HG03558 (cell line): ENCODE measurements around the gene CDX1.

ENCODE experiments used
- ATAC-seq: cut with Tn5 transposase; IDR thresholded peaks from one replicate; pipeline ENCODE4 v1.9.1; 2021; ENCODE audit warnings: moderate number of reproducible peaks; ENCODE audit not compliant: unreplicated experiment; ENCODE audit errors: extremely low read depth

Gene CDX1

GRCh38 chr5:150130493-150130922 is 36.1 kb upstream of the CDX1 start:
- no peak for ATAC-seq

GRCh38 chr5:150131461-150131860 is 35.1 kb upstream of the CDX1 start:
- ATAC-seq, result no peak

- ATAC-seq, result no peak
Observed at GRCh38 chr5:150131978-150132694, 34.4 kb upstream of the CDX1 start.

GRCh38 chr5:150132740-150133139 is 33.8 kb upstream of the CDX1 start:
- no peak for ATAC-seq

- ATAC-seq, result no peak
Observed at GRCh38 chr5:150133581-150134197, 32.9 kb upstream of the CDX1 start.

GRCh38 chr5:150134198-150134588 is 32.4 kb upstream of the CDX1 start:
- no peak for ATAC-seq

GRCh38 chr5:150135557-150136304 is 30.8 kb upstream of the CDX1 start:
- ATAC-seq, result no peak

- no peak for ATAC-seq
Observed at GRCh38 chr5:150136305-150137167, 30.0 kb upstream of the CDX1 start.

GRCh38 chr5:150137168-150137957 is 29.2 kb upstream of the CDX1 start:
- ATAC-seq, result no peak

GRCh38 chr5:150137997-150138396 is 28.6 kb upstream of the CDX1 start:
- ATAC-seq, result no peak

GRCh38 chr5:150138551-150139265 is 27.9 kb upstream of the CDX1 start:
- no peak for ATAC-seq

GRCh38 chr5:150139334-150139733 is 27.2 kb upstream of the CDX1 start:
- ATAC-seq, result no peak

- ATAC-seq, result no peak
Observed at GRCh38 chr5:150140830-150141229, 25.7 kb upstream of the CDX1 start.

GRCh38 chr5:150141544-150142184 is 24.9 kb upstream of the CDX1 start:
- ATAC-seq, result no peak

- no peak for ATAC-seq
Observed at GRCh38 chr5:150142185-150142958, 24.2 kb upstream of the CDX1 start.

GRCh38 chr5:150142959-150143349 is 23.6 kb upstream of the CDX1 start:
- ATAC-seq, result no peak

- ATAC-seq, result no peak
Observed at GRCh38 chr5:150143350-150144245, 23.0 kb upstream of the CDX1 start.
